AG04450 (cell line): ENCODE measurements around the gene TMEM91. TPM values are rescaled to one million over a fixed set of nuclear protein-coding genes. Genes with fewer than 3 reads are reported as not detected.
"Not testable (repeated sequence)": the region's sequence is repeated elsewhere in the genome, so short reads cannot be mapped to it uniquely, and the experiment has no call there.

Experiments used
- CTCF ChIA-PET: fragments of 300-600, 350-600 bp; formaldehyde crosslinking; extraction: SDS; loops from one replicate; lab custom pipeline; 2022; ENCODE audit warnings: antibody characterized with exemption, inconsistent platforms; lab: Charles Lee
- POLR2A ChIA-PET: fragments of 350-600 bp; formaldehyde crosslinking; extraction: SDS; loops from one replicate; lab custom pipeline; 2021; ENCODE audit warnings: antibody characterized with exemption, inconsistent platforms; lab: Yijun Ruan, JAX
- DNase-seq: peaks from one replicate; pipeline ENCODE4 v3.0.0-alpha.2; 2011; ENCODE audit warnings: low read depth, low spot score
- H3K27ac ChIP-seq: one replicate; pipeline ENCODE4 v1.5.1; 2012; ENCODE audit warnings: low read depth, low read length, control low read depth
- H3K27me3 ChIP-seq: one replicate; pipeline ENCODE4 v1.6.0; 2012; ENCODE audit warnings: low read length; ENCODE audit not compliant: control insufficient read depth, insufficient read depth
- H3K4me3 ChIP-seq: 2 replicates; pipeline ENCODE4 v1.5.1; 2011; ENCODE audit warnings: mild to moderate bottlenecking, low read depth, low read length, control low read depth
- H3K9me3 ChIP-seq: 2 replicates; pipeline ENCODE4 v1.5.1; 2012; ENCODE audit warnings: low read length; ENCODE audit not compliant: control insufficient read depth, insufficient read depth
- polyA plus RNA-seq: library from polyadenylated mRNA; depleted of rRNA; stranded (reverse); fragments of >200 nt; gene quantifications from 2 replicates; pipeline ENCODE4 v1.2.3, GENCODE V29; 2011
- TF ChIP-seq, protein P1 (sequence below): IDR thresholded peaks from 2 replicates; pipeline ENCODE4 v1.5.1; 2011; ENCODE audit warnings: low read depth, low read length, control low read depth, inconsistent platforms

Gene TMEM91
- polyA plus RNA-seq, 1 experiment, result 5.2 TPM

DNA sequence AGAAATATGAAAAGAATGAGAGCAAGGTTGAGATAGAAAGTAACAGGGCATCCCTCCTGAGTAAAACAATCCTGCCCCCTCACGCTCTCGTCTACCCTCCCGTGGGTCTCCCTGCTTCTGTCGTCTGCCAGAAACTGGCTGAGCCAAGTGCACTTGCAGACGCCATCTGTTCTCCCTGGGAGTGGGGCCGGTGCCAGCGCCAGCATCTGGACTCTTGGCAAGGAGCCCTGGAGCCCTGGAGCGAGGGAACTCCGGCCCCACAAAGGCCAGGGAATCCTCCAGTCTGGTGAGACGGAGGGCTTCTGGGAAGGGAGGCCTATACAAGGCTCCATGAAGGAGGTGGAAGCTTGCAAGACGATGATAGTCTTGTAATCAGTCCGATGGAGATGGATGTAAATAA, 2.3 kb upstream of the TMEM91 start:
- CTCF ChIA-PET, result interaction anchor here (1.4 kb wide), 1 partner anchor 21 kb away, joined by 3 read pairs; no protein-coding TSS in a partner anchor

DNA sequence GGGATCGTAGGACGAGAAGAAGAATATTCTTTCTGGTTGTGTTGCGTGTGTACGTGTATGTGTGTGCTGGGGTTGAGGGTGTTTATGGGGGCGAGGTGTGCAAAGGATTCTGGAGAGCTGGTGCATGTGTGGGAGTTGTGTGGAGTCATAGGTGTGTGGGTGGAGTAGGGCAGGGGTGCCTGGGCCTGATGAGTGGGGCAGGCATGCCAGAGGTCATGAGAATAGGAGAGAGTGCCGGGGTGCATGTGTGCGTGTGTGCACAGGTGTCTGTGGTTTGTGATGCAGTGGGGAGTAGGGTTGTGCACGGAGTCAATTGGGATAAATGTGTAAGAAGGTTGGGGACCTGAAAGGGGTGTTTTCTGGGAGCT, 649 bp downstream of the TMEM91 start:
- no peak for DNase-seq
- Histone ChIP-seq H3K27me3 (no peaks in the 10 kb centered on the region), H3K27ac (no peak overlapping the region), H3K4me3 (peak overlapping the region; percentile 67), H3K9me3 (no peaks in the 10 kb centered on the region)
- ChIA-PET POLR2A (no interaction called here), CTCF (no interaction called here)
- TF ChIP-seq, protein P1, sequence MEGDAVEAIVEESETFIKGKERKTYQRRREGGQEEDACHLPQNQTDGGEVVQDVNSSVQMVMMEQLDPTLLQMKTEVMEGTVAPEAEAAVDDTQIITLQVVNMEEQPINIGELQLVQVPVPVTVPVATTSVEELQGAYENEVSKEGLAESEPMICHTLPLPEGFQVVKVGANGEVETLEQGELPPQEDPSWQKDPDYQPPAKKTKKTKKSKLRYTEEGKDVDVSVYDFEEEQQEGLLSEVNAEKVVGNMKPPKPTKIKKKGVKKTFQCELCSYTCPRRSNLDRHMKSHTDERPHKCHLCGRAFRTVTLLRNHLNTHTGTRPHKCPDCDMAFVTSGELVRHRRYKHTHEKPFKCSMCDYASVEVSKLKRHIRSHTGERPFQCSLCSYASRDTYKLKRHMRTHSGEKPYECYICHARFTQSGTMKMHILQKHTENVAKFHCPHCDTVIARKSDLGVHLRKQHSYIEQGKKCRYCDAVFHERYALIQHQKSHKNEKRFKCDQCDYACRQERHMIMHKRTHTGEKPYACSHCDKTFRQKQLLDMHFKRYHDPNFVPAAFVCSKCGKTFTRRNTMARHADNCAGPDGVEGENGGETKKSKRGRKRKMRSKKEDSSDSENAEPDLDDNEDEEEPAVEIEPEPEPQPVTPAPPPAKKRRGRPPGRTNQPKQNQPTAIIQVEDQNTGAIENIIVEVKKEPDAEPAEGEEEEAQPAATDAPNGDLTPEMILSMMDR, result no peak

More for the DNA sequence above, 2.3 kb upstream of the TMEM91 start:
- Histone ChIP-seq H3K9me3 (no peaks in the 10 kb centered on the region), H3K4me3 (no peak overlapping the region), H3K27ac (peak overlapping the region; percentile 47), H3K27me3 (no peaks in the 10 kb centered on the region)
- TF ChIP-seq, protein P1, result no peak
- DNase-seq, result peak; percentile 89
- POLR2A ChIA-PET, result interaction anchor here (0.6 kb wide), 2 partner anchors 50 to 728 kb away, joined by 3 to 4 read pairs; no protein-coding TSS in a partner anchor

DNA sequence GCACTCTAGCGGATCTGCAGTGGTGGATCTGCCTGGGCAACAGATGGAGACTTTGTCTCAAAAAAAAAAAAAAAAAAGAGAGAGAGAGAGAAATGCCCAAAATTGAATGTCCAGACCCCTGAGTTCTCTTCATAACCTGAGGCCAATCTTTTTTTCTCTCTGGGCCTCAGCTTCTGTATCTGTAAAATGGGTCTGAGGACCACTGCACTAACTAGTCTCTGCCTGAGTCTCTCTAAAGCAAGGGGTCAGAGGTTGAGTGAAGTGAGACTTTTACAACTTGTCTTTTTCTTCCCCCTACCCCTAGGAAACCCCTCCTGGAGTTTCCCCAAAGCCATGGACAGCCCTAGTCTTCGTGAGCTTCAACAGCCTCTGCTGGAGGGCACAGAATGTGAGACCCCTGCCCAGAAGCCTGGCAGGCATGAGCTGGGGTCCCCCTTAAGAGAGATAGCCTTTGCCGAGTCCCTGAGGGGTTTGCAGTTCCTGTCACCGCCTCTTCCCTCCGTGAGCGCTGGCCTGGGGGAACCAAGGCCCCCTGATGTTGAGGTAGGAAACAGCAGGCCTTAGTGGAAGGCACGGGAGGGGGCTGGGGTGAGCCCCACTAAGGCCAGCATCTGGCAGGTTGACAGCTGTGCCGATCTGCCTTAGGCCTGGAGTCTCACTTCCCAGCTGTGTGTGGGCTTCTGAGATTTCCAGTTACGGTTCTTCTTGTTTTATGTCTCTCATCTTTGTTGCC, 1.8 kb downstream of the TMEM91 start:
- Histone ChIP-seq H3K27ac (no peak overlapping the region), H3K27me3 (no peaks in the 10 kb centered on the region), H3K4me3 (no peak overlapping the region), H3K9me3 (no peaks in the 10 kb centered on the region)
- TF ChIP-seq, protein P1, result peak; percentile 35; the same call in 1 of the 2 replicates
- no peak for DNase-seq
- ChIA-PET POLR2A (no interaction called here), CTCF (no interaction called here)

DNA sequence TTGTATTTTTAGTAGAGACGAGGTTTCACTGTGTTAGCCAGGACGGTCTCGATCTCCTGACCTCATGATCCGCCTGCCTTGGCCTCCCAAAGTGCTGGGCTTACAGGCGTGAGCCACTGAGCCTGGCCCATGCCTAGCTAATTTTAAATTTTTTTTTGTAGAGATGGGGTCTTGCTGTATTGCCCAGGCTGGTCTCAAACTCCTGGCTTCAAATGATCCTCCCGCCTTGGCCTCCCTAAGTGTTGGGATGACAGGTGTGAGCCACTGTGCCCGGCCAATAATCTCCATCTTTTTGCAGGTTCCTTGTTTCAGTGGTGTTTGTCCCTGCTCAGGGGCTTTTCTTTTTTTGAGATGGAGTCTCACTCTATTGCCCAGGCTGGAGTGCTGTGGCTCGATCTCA, 5.2 kb downstream of the TMEM91 start:
- H3K9me3 ChIP-seq, POLR2A ChIA-PET, CTCF ChIA-PET: not testable (repeated sequence)

DNA sequence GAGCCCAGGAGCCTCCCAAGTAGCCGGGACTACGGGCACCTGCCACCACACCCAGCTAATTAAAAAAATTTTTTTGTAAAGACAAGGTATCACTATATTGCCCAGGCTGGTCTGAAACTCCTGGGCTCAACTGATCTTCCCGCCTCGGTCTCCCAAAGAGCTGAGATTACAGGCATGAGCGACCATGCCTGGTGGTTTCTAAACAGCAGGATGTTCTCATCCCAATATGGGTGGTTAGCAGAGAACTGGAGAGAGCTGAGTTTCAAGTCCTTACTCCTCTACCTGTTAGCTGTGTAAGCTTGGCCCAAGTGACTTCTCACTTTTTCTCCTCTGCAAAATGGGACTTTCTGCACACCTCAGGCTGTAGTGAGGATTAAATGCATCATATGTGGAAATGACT, 8.0 kb downstream of the TMEM91 start:
- POLR2A ChIA-PET, result no interaction called here
- H3K4me3 ChIP-seq, result no peak overlapping the region
- no peaks in the 10 kb centered on the region for H3K9me3 ChIP-seq
- CTCF ChIA-PET, result no interaction called here
- DNase-seq, result no peak
- TF ChIP-seq, protein P1, result no peak
- H3K27ac ChIP-seq, result no peak overlapping the region
- no peaks in the 10 kb centered on the region for H3K27me3 ChIP-seq

More for the DNA sequence above, 5.2 kb downstream of the TMEM91 start:
- DNase-seq, H3K27me3 ChIP-seq, H3K27ac ChIP-seq, H3K4me3 ChIP-seq: not testable (repeated sequence)
